Measurements from ENCODE around the gene ITSN1.

The ITSN1 gene

GRCh38 chr21:33811167-33812010 lies 169.1 kb downstream of the ITSN1 start:
- Histone ChIP-seq H3K36me3 (no peaks in the 10 kb centered on the region), H3K27ac (peak overlapping the region; percentile 73), H3K4me3 (ENCODE audit: low read depth in 1 of 2, low read length in 1 of 2) (no peak overlapping the region), H3K9me3 (no peaks in the 10 kb centered on the region), H3K4me1 (ENCODE audit: control insufficient read depth in 1 of 2, insufficient read depth in 1 of 2, low read depth in 1 of 2, low read length in 1 of 2) (peaks cover 63 to 64% of the 10 kb centered on the region in 2 experiments), H3K27me3 (no peaks in the 10 kb centered on the region)
- no peak for TF ChIP-seq CTCF (IDR thresholded peaks at IDR 0.05)

- TF ChIP-seq CTCF (IDR thresholded peaks at IDR 0.05), result no peak
- Histone ChIP-seq H3K36me3 (no peaks in the 10 kb centered on the region), H3K9me3 (no peaks in the 10 kb centered on the region), H3K27me3 (no peaks in the 10 kb centered on the region), H3K4me1 (ENCODE audit: control insufficient read depth in 1 of 2, insufficient read depth in 1 of 2, low read depth in 1 of 2, low read length in 1 of 2) (peaks cover 75 to 86% of the 10 kb centered on the region in 2 experiments), H3K27ac (peak overlapping the region; percentile 35), H3K4me3 (ENCODE audit: low read depth in 1 of 2, low read length in 1 of 2) (no peak overlapping the region)
Observed at GRCh38 chr21:33813832-33814365, 171.6 kb downstream of the ITSN1 start.

DNA sequence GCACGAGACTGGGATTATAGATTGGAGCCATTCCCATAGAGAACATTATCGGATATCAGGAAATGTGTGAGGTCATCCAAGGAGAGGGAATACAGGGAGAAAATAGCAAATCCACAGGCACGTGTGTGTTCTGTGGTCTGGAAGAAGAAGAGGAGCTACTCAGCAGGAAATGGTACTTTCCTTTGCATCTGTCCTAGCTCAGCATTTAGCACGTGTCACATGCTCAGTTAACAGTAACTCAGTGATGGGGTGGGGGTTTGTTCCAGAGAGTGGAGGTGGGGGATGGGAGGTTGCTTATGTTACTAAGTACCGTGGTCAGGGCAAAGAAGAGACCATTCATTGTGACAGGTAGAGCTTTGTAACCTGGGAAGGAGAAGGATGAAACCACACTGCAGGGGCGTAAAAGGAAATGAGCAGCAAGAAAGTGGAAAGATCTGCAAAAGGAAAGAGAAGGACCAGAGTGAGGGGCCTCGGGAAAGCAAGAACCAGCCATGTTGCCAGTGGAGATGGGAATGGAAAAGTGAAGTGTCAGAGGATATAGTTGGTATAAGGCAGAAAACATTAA lies 172.9 kb downstream of the ITSN1 start:
- Histone ChIP-seq H3K27me3 (no peaks in the 10 kb centered on the region), H3K27ac (peak overlapping the region; percentile 61), H3K4me3 (ENCODE audit: low read depth in 1 of 2, low read length in 1 of 2) (no peak overlapping the region), H3K4me1 (ENCODE audit: control insufficient read depth in 1 of 2, insufficient read depth in 1 of 2, low read depth in 1 of 2, low read length in 1 of 2) (peaks cover 73 to 83% of the 10 kb centered on the region in 2 experiments), H3K9me3 (no peaks in the 10 kb centered on the region), H3K36me3 (no peaks in the 10 kb centered on the region)
- TF ChIP-seq CTCF (IDR thresholded peaks at IDR 0.05), result no peak

DNA sequence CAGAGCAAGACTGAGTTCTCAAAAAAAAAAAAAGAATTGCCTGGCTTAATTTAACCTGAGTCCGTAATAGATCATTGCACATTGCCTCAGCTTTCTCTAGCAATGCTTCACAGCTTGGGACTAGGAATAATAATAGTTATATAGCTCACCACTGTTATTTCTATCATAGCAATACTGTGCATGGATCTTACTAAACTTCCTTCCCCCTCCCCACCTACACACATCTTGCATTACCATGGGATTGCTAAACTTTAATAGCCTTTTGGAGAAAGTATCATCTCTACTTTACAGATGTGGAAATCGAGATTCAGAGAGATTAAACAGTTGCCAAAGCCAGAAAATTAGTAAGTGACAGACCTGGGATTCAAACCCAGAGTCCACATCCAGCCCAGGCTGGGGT lies 173.9 kb downstream of the ITSN1 start:
- Histone ChIP-seq H3K27me3 (no peaks in the 10 kb centered on the region), H3K9me3 (no peaks in the 10 kb centered on the region), H3K36me3 (no peaks in the 10 kb centered on the region), H3K4me1 (ENCODE audit: control insufficient read depth in 1 of 2, insufficient read depth in 1 of 2, low read depth in 1 of 2, low read length in 1 of 2) (peaks cover 63 to 73% of the 10 kb centered on the region in 2 experiments), H3K27ac (peak overlapping the region; percentile 61), H3K4me3 (ENCODE audit: low read depth in 1 of 2, low read length in 1 of 2) (peak overlapping the region in 1 of 2 experiments; percentile 3)
- no peak for TF ChIP-seq CTCF (IDR thresholded peaks at IDR 0.05)

DNA sequence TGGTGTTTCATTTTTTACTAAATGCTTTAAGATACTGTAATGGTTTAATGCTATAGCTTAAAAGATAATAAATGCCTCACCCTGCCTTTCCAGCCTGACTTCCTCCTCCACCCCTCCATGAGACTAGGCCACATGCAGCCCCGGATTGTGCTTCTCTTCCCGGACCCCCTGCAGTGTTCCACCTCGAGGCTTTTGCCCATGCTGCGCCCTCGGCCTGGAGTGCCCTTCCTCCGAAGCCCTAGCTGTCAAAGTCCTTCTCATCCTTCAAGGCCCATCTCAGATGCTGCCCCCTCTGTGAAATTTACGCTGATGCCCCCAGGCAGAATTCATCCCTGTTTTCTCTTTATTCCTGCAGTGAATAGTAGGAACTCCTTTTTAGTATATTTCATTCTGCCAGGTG lies 174.8 kb downstream of the ITSN1 start:
- no peak for TF ChIP-seq CTCF (IDR thresholded peaks at IDR 0.05)
- peaks cover 53 to 64% of the 10 kb centered on the region in 2 experiments for H3K4me1 ChIP-seq (ENCODE audit: control insufficient read depth in 1 of 2, insufficient read depth in 1 of 2, low read depth in 1 of 2, low read length in 1 of 2)
- no peak overlapping the region for H3K4me3 ChIP-seq (ENCODE audit: low read depth in 1 of 2, low read length in 1 of 2)
- no peaks in the 10 kb centered on the region for H3K36me3 ChIP-seq
- H3K9me3 ChIP-seq, result no peaks in the 10 kb centered on the region
- no peaks in the 10 kb centered on the region for H3K27me3 ChIP-seq
- H3K27ac ChIP-seq, result peak overlapping the region; percentile 61
